GM21717 (cell line): ENCODE measurements around the gene GFOD1.

Source experiments
- ATAC-seq: cut with Tn5 transposase; IDR thresholded peaks from one replicate; pipeline ENCODE4 v1.9.1; 2021; ENCODE audit warnings: mild to moderate bottlenecking, moderate library complexity; ENCODE audit not compliant: unreplicated experiment

GFOD1 gene

DNA sequence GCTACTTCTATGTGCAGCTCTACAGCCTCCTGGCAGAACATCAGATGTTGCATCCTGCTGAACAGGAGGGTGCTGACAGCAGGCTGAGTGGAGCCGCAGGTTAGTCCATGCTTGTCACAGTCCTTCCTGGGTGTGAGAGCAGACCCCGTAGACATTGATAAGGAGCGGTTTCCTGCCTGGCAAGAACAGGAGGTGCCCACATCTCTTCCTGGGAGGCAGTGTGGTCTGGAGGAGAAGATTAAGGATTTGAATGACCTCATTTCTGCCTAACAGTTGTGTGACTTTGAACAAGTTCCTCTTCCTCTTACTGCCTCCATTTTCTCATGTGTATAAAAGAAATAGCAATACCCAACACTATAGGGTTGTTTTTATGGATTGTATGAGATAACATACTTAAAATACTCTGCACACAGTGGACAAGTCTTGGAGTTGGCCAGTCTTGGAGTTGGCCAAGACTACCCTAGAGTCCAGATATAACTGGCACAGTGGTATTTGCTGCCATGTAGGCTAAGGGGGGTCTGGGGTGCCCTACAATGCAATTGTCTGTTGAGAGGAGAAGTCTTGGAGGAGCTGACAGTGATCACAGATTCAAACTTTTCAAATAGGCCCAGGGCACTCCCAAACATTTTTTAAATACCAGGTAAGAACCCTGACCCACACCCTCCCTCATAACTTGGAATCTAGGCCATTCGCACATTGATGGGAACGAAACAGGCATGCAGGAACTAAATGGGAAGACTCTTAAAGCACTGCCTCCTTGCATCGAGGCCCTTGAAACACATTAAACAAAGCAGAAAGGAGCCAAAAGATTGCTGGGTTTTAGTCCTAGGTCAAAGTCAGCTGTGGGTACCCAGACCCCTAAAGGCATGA, 126.5 kb downstream of the GFOD1 start:
- no peak for ATAC-seq

DNA sequence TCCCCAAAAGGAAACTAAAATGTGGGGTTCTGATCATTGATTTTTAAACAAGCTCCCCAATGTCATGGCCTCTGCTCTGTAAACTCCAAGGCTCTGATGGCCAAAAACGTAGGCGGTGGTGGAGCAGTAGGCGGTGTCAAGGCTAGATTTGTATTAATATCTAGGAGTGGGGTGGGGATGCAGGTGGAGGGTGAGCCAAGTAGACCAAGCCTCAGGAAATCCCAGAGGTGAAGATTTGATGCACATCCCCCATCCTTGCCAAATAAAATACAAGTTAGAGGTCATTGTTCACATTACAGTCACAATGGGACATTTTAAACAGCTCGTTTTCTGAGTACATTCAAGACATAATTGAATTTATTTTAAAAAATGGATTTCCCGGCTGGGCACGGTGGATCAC, 128.1 kb downstream of the GFOD1 start:
- ATAC-seq, result no peak

DNA sequence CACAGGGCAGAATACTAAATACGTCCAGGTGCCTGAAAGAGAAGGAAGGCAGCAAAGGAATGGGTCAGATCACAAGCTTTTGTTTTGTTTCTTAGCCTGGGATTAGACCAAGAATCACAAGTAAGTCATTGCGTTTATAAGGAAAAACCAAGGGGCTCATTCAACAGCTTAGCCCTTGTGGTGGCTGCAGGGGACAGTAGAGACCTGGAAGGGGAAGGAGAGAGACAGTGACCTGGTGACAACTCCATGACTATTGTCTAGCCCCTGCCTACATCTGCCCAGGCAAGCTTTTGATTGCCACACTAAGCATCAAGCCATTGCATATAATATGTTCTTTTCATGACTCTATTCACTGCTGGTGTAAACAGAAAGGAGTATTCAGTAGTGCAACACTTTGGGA, 128.9 kb downstream of the GFOD1 start:
- ATAC-seq, result no peak

DNA sequence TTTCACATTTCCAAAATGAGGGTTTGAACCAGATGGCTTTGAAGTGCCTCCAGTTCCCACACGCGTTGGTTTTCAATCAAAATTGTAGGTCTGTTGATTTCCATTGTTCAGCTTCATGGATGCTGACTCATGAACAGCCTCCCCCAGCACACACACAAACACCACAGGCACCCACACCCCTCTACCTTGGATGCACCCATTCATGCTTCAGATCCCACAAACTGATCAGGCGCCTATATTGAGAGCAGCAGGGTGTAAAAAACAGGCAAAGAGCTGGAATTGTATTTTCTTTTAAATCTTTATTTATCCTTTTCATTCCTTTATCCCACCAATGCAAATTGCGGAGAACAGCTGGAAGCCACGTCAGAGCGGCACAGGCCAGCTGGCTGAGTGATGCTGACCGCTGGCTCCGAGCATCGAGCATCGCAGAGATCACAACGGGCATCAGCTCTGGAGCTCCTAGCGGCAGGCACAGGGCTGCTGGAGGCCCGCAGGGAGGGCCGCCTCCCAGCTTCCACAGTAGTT, 129.8 kb downstream of the GFOD1 start:
- ATAC-seq, result no peak

DNA sequence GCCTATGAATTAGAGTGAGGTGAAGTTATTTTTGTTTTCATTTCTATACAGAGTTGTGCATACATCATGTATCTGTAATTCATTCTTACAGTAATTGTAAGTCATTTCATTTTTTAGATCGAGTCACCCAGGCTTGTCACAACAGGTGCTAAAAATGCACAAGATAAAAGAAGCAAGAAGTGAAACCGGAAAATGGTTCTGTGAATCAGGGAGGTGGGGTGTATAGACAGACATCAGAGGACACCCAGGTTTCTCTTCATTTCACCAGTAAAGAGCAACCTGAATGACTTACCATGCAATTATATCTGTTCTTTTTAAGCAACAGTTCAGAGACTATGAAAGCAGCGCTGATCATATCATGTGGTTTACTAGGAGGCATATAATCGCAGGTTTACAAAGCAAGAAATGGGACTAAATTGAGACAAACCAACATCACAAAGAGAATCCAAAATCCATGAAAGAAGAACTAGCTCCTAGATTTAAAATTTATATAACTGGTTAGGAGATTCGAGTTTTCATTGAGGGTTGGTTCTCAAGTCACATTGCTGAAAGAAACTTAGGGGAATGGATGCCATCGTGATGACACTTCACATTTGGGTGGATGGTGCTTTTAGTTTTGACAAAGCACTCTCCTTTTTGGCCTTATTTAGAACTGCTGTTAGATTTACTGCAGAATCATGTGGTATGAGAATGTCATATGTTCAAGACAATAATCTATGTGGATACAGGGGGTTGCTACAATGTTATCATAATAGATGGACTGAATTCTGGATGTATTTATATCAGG, 131.2 kb downstream of the GFOD1 start:
- peak; percentile 85 for ATAC-seq

DNA sequence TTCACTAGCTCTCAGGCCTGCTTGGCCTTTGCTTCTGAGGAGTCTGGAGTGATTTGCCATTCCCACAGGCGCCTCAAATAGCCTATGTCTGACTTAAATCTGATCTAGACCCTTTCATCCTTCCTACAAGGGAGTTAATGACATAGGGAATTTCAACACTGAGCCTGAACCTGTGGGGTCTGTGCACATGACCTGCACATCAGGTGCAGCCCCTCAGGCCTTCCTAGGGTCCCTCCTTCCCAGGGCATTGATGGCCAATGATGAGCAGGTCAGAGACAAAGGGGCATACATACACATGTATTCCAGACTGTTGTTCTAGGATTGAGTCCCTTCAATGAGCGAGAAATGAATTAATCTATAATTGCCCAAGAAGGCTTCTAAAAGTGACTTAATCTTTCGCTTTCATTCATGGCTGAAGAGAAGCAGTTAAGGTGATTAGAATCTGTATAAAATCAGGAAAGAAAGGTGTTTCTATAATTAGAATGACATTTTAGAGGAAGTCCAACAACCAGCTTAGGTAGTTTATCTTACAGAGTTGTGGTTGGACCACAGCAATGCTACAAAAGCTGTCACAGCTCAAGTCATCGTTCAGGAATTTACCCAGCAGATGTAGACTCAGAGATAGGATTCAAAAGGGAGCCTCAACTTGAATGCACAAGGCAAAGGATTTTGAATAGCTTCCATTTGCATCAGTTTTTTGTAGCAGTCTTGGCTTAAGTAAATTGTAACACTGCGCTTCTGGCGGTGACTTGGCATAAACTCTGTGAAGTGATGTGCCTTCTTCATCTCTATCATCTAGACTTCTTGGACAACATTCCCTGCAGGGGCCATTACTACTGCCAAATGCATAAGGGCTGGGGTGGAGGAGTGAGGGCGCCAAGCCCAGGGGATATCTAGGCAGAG, 132.1 kb downstream of the GFOD1 start:
- peak; percentile 44 for ATAC-seq

DNA sequence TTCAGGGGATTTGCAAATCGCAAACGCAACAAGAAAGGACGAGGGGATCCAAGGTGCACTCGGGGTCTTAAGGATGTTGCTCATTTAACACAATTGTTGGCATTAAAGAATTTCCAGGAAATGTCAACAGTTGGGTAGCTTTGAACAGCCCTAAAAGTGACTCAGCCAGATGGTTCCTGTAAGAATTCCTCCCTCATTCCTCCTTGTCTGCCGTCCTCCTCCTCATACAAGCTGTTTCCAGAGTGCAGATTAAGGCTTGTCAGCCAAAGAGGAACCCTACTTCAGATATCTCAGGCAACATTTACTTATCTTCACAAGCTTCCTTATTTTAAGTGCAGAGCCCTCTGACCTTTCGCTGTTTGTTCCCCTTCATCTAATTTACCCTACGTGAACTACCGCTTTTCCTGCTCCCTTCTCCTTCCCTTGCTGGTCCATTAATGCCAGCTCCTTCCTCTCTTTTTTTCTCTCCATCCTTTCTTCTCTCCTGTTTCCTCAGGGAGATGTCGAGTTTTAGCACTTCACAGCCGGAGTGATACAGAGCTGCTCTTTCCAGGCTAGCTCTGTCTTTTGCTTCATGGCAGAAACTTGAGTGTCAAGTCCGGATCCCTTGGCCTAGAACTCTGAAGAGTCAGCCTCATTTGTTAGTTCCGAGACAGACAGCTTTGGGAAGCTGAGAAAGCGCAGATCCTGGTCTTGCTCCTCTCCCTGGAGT, 132.9 kb downstream of the GFOD1 start:
- ATAC-seq, result no peak

DNA sequence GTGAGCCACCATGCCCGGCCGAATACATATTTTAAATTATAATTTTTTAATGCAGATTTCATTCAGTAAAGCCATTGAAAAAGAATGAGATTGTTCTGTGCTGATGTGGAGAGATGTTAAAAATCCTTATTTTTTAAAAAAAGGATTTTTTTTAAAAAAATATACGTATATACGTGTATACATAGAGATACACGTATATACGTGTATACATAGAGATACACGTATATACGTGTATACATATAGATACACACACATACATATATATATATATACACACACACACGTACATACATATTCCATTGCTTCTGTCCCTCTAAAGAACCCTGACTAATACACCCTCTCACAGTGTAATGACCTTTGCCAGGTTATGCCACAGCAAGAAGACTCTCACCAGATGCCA, 135.2 kb downstream of the GFOD1 start:
- ATAC-seq, result no peak

DNA sequence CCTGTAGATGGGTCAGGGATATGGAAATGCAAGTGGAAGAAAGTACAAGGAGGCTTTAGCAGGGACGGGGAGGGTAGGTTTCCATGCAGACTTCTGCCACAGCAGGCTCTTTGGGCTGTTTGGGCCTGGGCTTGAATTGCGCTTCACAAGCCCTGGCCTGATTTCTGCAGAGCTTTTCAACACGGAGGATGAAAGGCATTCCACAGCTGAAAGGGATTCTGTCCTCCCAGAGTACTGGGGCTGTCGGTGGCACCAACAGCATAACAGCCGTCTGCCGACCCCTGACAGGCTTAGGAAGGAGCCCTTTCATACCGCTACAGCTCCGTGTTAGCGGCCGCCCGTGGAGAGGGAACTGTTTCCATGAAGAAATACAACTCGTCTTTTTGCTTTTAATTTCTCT, 136.1 kb downstream of the GFOD1 start:
- no peak for ATAC-seq

DNA sequence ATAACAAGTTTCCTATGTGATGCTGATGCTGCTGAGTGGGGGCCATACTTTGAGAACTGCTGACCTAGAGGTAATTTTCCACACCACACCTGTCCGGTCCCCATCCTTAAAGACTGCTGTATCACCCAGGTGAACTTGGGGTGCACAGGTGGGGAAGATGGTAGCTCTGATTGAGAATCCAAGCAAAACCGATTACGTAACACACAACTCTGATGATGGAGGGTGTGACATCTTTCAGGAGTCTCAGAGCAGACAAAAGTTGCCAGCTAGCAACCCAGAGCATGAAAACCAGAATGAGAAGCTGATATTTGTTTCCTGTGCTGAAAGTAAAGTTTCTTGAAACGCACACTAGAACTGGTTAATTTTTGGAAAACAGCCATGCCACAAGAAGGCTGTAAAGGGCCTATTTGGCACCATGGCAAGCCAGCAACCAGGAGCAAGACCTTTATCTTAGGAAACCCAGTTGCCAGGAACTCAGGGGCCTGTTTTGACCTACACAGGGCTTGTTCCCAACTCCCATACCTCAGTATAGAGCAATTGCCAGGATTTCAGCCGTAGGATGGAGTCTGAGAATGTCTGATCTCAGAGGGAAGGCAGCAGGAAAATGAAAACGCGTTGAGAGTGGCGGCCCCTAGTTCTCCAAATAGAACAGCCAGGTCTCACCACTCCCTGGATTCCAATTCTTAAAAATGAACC, 137.4 kb downstream of the GFOD1 start:
- ATAC-seq, result no peak

DNA sequence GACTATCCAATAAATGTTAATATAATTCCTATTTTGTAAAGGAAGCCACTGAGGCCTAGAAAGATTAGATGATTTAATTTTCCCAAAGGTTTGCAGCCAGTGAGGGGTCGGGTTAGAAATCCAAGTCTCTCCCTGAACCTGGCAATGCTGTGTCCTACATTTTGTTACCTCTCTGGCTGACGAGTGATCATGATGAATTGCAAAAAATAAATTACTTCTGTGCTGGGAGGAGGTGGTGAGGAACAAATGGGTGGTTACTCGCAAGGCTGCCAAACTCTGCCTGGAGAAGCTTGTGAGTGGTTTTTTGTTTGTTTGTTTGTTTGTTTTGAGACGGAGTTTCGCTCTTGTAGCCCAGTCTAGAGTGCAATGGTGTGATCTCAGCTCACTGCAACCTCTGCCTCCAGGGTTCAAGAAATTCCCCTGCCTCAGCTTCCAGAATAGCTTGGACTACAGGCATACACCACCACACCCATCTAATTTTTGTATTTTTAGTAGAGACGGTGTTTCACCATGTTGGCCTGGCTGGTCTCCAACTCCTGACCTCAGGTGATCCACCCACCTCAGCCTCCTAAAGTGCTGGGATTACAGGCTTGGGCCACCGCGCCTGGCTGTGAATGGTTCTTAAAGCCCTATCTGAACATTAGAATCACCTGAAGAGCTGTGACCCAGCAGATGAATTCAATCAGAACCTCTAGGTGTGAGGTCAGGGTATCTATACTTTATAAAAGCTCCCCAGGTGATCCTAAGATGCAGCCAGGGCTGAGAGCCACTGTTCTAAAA, 138.9 kb downstream of the GFOD1 start:
- ATAC-seq, result no peak

DNA sequence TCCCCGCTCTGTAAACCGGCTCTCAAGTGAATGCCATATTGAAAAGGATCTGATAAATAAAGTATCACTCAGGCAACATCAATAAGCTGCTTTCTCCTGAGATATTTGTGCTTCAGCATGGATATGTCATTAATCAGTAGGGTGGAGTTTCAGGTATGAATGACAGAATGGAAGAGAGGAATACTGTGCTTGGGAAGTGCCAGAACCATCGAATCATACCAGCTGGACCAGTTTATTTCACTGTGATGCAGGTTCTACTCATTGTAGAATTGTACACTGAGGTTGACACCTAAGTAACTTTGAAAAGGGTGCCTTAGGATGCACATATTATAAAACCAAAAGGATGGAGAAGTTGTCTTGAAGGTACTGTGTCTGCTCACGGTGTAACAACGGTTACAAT, 141.2 kb downstream of the GFOD1 start:
- ATAC-seq, result no peak

DNA sequence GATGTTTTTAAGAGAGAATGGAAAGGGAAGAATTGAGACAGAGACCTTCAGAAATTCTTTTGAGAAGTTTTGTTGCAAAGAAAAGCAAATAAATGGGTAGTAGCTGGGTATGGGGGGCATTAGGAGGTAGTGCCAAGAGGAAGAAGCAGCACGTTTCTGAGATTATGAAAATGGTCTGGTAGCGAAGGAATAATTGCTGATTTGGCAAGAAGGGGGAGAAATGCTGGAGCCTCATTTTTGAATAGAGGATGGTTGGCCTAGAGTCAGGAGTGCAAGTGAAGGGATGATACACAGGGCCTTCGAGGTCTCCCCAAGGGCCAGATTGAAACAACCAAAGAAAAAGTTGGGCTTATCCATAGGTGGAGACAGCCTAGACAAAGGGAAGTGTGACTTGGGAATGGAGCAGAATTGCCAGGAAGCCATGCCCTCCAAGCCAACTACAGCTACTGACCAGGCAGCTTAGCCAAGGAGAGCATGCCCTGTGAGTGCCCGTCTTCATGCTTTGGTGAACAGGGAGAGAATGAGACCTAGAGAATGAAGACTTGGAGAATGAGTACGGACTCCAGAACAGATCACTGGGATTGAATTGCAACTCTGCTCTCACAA, 144.9 kb downstream of the GFOD1 start:
- no peak for ATAC-seq

DNA sequence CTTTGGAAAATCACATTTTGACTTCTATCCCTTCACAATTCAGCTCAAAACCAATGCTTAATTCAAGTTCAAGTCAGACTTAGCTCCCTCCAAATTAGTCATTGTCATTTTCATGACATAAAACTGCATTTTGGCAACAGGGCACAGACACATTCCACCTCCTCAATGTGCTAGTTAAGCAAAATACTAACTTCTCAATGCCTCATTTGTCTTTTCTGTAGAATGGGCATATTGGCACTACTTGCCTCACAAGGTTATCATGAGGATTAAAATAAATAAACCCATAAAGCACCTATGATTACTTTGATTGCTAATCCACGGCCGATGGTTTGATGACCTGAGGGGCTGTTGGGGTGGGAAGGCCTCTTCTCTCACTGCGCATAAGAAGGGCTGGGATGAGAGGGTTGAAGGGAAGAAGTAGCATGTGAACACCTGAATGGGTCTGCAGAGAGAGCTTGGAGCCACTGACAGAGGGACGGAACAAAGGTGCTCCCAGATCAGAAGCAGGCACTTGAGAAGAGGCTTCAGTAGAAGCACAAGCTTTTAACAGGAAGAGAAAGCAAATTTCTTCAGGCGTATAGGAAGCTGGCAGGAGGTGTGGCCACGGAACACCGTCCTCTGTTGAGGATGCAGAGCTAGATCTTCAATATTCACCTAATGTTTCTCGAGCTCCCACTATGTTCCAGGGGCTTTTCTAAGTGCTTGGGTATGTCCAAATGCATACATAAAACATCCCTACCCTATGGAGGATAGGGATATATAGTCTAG, 147.4 kb downstream of the GFOD1 start:
- no peak for ATAC-seq

DNA sequence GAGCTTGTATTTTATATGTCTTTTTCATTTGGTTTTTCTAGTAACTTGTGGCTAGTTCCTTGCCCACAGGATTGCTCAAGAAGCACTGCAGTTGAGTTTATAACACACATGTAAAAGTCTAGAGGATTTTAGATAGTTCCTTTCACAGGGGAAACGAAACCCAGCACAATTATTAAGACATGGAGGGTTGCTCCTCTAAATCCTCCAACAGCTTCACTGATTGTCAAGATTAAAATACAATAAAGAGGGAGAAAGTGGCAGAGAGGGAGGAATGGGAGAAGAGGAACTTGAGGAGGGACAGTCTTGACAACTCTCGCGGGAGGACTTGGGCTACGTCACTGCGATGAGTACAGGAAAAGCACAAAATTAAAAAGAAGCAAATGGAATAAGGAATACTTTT, 149.4 kb downstream of the GFOD1 start:
- ATAC-seq, result no peak

DNA sequence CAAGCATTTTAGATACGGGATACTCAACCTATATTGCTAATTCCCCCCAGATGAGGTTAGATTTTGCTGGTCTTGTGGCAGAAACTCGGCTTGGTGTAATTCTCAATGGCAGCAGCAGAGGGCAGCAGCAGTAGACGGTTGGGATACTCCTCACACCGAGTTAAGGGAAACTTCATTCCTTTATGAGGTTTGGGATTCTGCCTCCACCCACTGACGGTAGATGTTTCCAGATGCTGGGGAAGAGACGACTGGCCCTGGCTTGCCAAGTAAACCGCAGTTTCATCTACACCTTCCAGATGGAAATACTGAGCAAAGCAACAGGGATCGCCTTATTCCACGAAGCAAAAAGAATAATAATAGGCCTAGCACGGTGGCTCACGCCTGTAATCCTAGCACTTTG, 150.8 kb downstream of the GFOD1 start:
- ATAC-seq, result no peak

DNA sequence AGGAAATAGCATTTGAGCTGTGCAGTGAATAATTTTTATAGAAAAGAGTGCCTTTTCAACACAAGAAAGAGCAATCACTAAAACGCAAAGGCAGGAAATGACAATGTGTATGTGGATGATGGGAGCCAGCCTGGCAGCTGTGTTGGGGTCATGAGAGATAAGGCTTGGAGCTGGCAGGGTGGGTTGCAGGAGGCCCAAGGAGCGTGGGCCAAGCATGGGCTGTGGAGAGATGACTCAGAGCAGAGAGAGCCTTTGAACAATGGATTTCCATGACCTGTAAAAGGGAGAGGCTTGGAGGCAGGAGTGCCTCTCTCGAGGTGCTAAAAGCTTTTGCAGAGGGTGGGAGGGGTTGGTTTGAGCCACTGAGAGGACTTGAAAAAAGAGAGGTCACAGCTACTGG, 152.4 kb downstream of the GFOD1 start:
- ATAC-seq, result no peak

DNA sequence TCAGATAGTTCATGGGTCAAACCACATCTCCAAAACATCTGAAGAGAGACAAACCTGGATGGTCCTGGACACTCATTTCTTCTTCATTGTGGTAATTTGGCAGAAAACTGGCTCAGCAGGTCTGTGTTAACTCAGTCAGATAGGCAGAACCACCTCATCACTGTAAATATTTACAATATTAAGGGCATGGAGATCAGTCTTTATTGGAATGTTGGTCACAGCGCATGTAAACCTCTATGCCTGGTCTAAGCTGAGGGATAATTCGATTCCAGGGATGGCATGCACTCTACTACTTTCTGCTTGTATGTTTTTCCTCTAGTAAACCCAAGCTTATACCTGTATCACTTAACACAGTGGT, 155.1 kb downstream of the GFOD1 start:
- ATAC-seq, result no peak
